HUES64 (cell line): ENCODE data around the gene HDAC11.
"Not testable (repeated sequence)": the region's sequence is repeated elsewhere in the genome, so short reads cannot be mapped to it uniquely, and the experiment has no call there.

Experiments
- H3K27ac ChIP-seq: 2 replicates; pipeline ENCODE4 v1.7.0; 2013; ENCODE audit warnings: low read depth, low read length, inconsistent platforms
- H3K27me3 ChIP-seq: 2 replicates; pipeline ENCODE4 v1.6.1; 2013; ENCODE audit warnings: mild to moderate bottlenecking, low read length; ENCODE audit not compliant: insufficient read depth
- H3K36me3 ChIP-seq: 2 replicates; pipeline ENCODE4 v1.6.1; 2013; ENCODE audit warnings: mild to moderate bottlenecking, low read length; ENCODE audit not compliant: insufficient read depth
- H3K4me1 ChIP-seq: 2 replicates; pipeline ENCODE4 v1.6.1; 2013; ENCODE audit warnings: mild to moderate bottlenecking, low read length, moderate library complexity; ENCODE audit not compliant: insufficient read depth
- H3K4me3 ChIP-seq: 2 replicates; pipeline ENCODE4 v1.5.1; 2013; ENCODE audit warnings: mild to moderate bottlenecking, low read length, moderate library complexity
- H3K9ac ChIP-seq: 2 replicates; pipeline ENCODE4 v1.6.1; 2013; ENCODE audit warnings: mild to moderate bottlenecking, low read depth, low read length
- H3K9me3 ChIP-seq: 2 replicates; pipeline ENCODE4 v1.6.1; 2013; ENCODE audit warnings: low read depth, low read length; ENCODE audit not compliant: insufficient read depth
- WGBS: fragments of 150-250, 120-280 bp; methylation state at CpG from one replicate; pipeline ENCODE4 v1.1.7; 2013; ENCODE audit warnings: missing lambda C conversion rate; 5-methylcytosine and 5-hydroxymethylcytosine counted together

Gene HDAC11

GRCh38 chr3:13483988-13484695 is 4.0 kb downstream of the HDAC11 start:
- WGBS = 95% methylated on average over 21 of the region's 21 CpGs
- Histone ChIP-seq H3K9ac (no peak overlapping the region), H3K36me3 (no peaks in the 10 kb centered on the region), H3K4me3 (no peak overlapping the region), H3K4me1 (no peaks in the 10 kb centered on the region), H3K27me3 (peaks cover 11% of the 10 kb centered on the region; the same call in 1 of the 2 replicates), H3K9me3 (no peaks in the 10 kb centered on the region), H3K27ac (no peak overlapping the region)

GRCh38 chr3:13484851-13485590 is 4.9 kb downstream of the HDAC11 start:
- Histone ChIP-seq H3K4me3 (no peak overlapping the region), H3K4me1 (no peaks in the 10 kb centered on the region), H3K9ac (no peak overlapping the region), H3K36me3 (no peaks in the 10 kb centered on the region), H3K9me3 (no peaks in the 10 kb centered on the region), H3K27ac (no peak overlapping the region), H3K27me3 (peaks cover 11% of the 10 kb centered on the region; the same call in 1 of the 2 replicates)
- 87% methylated on average over 7 of the region's 7 CpGs for whole genome bisulfite sequencing

DNA sequence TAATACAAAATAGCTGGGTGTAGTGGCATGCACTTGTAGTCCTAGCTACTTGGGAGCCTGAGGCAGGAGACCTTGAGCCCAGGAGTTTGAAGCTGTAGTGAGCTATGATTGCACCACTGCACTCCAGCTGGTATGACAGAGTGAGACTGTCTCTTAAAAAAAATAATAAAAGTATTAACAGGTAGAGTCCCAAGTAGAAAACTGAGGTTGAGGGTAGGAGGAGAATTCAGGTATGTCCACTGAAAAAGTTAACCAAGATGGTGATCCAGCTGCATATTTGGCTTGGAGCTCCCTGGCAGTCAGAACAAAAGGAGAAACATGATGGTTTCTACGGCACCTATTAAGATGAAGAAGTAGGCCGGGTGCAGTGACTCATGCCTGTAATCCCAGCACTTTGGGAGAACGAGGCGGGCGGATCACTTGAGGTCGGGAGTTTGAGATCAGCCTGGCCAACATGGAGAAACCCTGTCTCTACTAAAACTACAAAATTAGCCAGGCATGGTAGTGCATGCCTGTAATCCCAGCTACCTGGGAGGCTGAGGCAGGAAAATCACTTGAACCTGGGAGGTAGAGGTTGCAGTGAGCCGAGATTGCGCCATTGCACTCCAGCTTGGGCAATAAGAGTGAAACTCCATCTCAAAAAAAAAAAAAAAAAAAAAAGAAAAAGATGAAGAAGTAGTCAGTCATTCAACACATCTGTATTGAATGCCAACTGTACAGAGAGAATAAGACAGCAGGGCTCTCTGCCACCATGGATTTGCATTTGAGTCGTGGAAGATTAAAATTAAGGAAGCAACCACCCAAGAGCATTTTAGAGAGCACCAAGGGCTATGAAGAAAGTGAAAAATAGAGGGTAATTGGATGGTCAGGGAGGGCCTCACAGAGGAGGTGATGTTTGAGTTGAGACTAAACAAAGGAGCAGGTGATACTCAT is 5.8 kb downstream of the HDAC11 start:
- H3K4me1 ChIP-seq, H3K9me3 ChIP-seq, H3K36me3 ChIP-seq, H3K9ac ChIP-seq, H3K4me3 ChIP-seq, H3K27ac ChIP-seq, H3K27me3 ChIP-seq: not testable (repeated sequence)
- 86% methylated on average over 7 of the region's 9 CpGs for WGBS

GRCh38 chr3:13487403-13487802 is 7.3 kb downstream of the HDAC11 start:
- Histone ChIP-seq H3K4me3 (no peak overlapping the region), H3K9me3 (no peaks in the 10 kb centered on the region), H3K4me1 (no peaks in the 10 kb centered on the region), H3K9ac (no peak overlapping the region), H3K27ac (no peak overlapping the region), H3K36me3 (no peaks in the 10 kb centered on the region), H3K27me3 (no peaks in the 10 kb centered on the region)
- WGBS = 83% methylated on average over 4 of the region's 4 CpGs

DNA sequence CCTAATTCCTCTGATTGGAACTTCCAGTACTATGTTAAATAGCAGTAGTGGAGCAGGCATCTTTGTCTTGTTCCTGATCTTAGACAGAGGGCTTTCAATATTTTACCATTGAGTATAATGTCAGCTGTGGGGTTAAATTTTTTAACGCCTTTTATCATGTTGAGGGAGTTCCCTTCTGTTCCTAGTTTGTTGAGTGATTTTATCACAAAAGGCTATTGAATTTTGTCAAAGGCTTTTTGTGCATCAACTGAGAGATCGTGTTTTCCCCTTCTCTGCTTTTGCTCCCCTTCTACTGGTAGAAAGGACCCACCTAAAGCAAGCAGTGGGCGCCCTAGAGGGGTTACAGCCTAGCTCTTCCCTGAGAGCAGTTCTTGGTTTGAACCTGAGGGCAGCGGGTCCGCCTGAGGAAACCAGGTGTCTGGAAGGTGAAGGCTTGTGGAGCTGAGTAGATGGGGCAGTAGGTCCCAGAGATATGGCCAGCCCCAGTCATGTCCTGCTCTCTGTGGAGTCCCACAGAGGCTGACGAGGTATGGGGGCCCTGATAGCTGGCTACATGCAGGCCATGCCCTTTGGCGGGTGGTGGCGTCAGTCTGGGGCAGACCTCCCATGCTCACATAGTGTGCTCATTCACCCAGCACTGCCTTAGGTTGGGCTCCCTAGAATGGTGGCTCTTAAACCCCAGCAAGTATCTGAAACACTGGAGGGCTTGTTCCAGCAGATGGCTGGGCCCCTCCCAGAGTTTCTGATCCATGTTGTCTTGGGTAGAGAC is 11.3 kb downstream of the HDAC11 start:
- Histone ChIP-seq H3K9me3 (no peaks in the 10 kb centered on the region), H3K9ac (no peak overlapping the region), H3K27me3 (no peaks in the 10 kb centered on the region), H3K36me3 (no peaks in the 10 kb centered on the region), H3K4me3 (no peak overlapping the region), H3K4me1 (no peaks in the 10 kb centered on the region), H3K27ac (no peak overlapping the region)
- 92% methylated on average over 8 of the region's 8 CpGs for WGBS

- Histone ChIP-seq H3K4me1 (no peaks in the 10 kb centered on the region), H3K4me3 (no peak overlapping the region), H3K27me3 (no peaks in the 10 kb centered on the region), H3K36me3 (no peaks in the 10 kb centered on the region), H3K27ac (no peak overlapping the region), H3K9me3 (no peaks in the 10 kb centered on the region), H3K9ac (no peak overlapping the region)
- WGBS = 90% methylated on average over 6 of the region's 6 CpGs
Observed at GRCh38 chr3:13492048-13492447, 11.9 kb downstream of the HDAC11 start.

GRCh38 chr3:13492976-13493866 is 13.1 kb downstream of the HDAC11 start:
- Histone ChIP-seq H3K9ac (no peak overlapping the region), H3K4me1 (no peaks in the 10 kb centered on the region), H3K27me3 (no peaks in the 10 kb centered on the region), H3K9me3 (no peaks in the 10 kb centered on the region), H3K27ac (no peak overlapping the region), H3K4me3 (no peak overlapping the region), H3K36me3 (no peaks in the 10 kb centered on the region)
- WGBS = 94% methylated on average over 15 of the region's 15 CpGs

- H3K4me1 ChIP-seq = no peaks in the 10 kb centered on the region
- H3K9me3 ChIP-seq = no peaks in the 10 kb centered on the region
- H3K9ac ChIP-seq = no peak overlapping the region
- H3K4me3 ChIP-seq = no peak overlapping the region
- H3K27me3 ChIP-seq = no peaks in the 10 kb centered on the region
- H3K27ac ChIP-seq = no peak overlapping the region
- no peaks in the 10 kb centered on the region for H3K36me3 ChIP-seq
- WGBS = 87% methylated on average over 15 of the region's 15 CpGs
Observed at GRCh38 chr3:13493867-13494441, 13.8 kb downstream of the HDAC11 start.

- H3K9ac ChIP-seq = no peak overlapping the region
- H3K4me1 ChIP-seq = no peaks in the 10 kb centered on the region
- no peak overlapping the region for H3K4me3 ChIP-seq
- no peaks in the 10 kb centered on the region for H3K36me3 ChIP-seq
- 70% methylated on average over 11 of the region's 11 CpGs for WGBS
- no peak overlapping the region for H3K27ac ChIP-seq
- H3K9me3 ChIP-seq = no peaks in the 10 kb centered on the region
- H3K27me3 ChIP-seq = no peaks in the 10 kb centered on the region
Observed at GRCh38 chr3:13494463-13495350, 14.6 kb downstream of the HDAC11 start.
